ENCODE measurements around the gene MBNL3. TPM values are rescaled to one million over a fixed set of nuclear protein-coding genes. Genes with fewer than 3 reads are reported as not detected.

The MBNL3 gene
- total and polyA plus RNA-seq, 2 donors (not counting 3 experiments of a cell fraction or from before 2014, with no cell fraction given), result 1.8 to 5.6 TPM

DNA sequence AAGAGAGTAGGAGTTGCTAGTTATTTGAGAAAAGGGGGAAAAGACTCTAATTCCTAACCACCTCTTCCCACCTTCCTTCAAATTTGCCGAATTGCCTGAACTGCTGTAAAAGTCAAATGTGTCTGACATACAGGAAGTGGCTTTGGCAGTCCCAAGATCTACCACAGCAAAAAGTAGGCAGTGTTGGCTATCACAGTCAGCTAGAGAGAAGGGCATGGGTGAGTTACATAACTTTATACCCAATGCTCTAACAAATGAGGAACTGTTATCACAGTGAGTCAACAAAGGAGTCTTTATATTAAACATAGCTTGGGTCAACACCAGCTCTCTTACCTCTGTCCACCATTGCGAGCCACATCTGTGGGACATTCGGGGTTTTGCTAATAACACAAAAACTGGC lies 2.4 kb upstream of the MBNL3 start:
- CTCF ChIA-PET, result no interaction called here

More for the DNA sequence above, 2.4 kb upstream of the MBNL3 start:
- no peak overlapping the region for H3K4me2 ChIP-seq (ENCODE audit: insufficient read depth, low read length)
- H2AFZ ChIP-seq (ENCODE audit: low read depth, low read length), result no peak overlapping the region
- intact Hi-C loops (cut with micrococcal nuclease) (no loop called here), dilution Hi-C loops (cut with MboI; ENCODE audit: extremely low pct_ligation_motif_present, low sequenced_read_pairs) (no loop called here)
- H3K4me3 ChIP-seq (replicated peaks in 1 of 3; ENCODE audit: insufficient read depth in 1 of 3, low read depth in 1 of 3, low read length in 3 of 3), result no peak overlapping the region
- no peak overlapping the region for H3K27ac ChIP-seq (ENCODE audit: insufficient read depth, low read depth, low read length)
- POLR2A ChIA-PET, result no interaction called here
- FAIRE-seq (no peak), DNase-seq (ENCODE audit: low read depth, low spot score) (no peak)
- no TSS peak for BruUV-seq (replicated peaks)
- H3K27me3 ChIP-seq (ENCODE audit: control insufficient read depth in 2 of 2, insufficient read depth in 2 of 2, low read length in 2 of 2), result peaks cover 0 to 7% of the 10 kb centered on the region in 2 experiments
- no peaks in the 10 kb centered on the region for H4K20me1 ChIP-seq (replicated peaks; ENCODE audit: control insufficient read depth, extremely low read depth, insufficient read depth, low read length)
- no peaks in the 10 kb centered on the region for H3K9me1 ChIP-seq (replicated peaks; ENCODE audit: control insufficient read depth, extremely low read depth, insufficient read depth, low read length)
- no peak overlapping the region for H3K9ac ChIP-seq (replicated peaks; ENCODE audit: extremely low read depth, insufficient read depth, low read length)
- H3K79me2 ChIP-seq (ENCODE audit: control insufficient read depth, insufficient read depth, low read length), result no peaks in the 10 kb centered on the region
- TF ChIP-seq MYC (IDR thresholded peaks at IDR 0.05; ENCODE audit: low read depth, low read length) (no peak), FOS (IDR thresholded peaks at IDR 0.05; ENCODE audit: borderline replicate concordance, insufficient read depth, low read length) (no peak), POLR2AphosphoS5 (IDR thresholded peaks at IDR 0.05; ENCODE audit: insufficient read depth, low read depth, low read length) (no peak), JUN (IDR thresholded peaks at IDR 0.05; ENCODE audit: borderline replicate concordance, insufficient read depth, insufficient read length, low read depth) (no peak), GATA2 (IDR thresholded peaks at IDR 0.05; ENCODE audit: insufficient read depth, insufficient read length, low read depth, low read length) (no peak), EZH2 (IDR thresholded peaks at IDR 0.05; ENCODE audit: borderline replicate concordance, low read depth, low read length, severe bottlenecking) (no peak), POLR2A (IDR thresholded peaks at IDR 0.05; ENCODE audit: low read depth, low read length) (no peak)
- TF ChIP-seq, protein P1, sequence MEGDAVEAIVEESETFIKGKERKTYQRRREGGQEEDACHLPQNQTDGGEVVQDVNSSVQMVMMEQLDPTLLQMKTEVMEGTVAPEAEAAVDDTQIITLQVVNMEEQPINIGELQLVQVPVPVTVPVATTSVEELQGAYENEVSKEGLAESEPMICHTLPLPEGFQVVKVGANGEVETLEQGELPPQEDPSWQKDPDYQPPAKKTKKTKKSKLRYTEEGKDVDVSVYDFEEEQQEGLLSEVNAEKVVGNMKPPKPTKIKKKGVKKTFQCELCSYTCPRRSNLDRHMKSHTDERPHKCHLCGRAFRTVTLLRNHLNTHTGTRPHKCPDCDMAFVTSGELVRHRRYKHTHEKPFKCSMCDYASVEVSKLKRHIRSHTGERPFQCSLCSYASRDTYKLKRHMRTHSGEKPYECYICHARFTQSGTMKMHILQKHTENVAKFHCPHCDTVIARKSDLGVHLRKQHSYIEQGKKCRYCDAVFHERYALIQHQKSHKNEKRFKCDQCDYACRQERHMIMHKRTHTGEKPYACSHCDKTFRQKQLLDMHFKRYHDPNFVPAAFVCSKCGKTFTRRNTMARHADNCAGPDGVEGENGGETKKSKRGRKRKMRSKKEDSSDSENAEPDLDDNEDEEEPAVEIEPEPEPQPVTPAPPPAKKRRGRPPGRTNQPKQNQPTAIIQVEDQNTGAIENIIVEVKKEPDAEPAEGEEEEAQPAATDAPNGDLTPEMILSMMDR (IDR thresholded peaks at IDR 0.05; ENCODE audit: extremely low read depth in 1 of 2, insufficient read depth in 1 of 2, low read depth in 1 of 2, low read length in 2 of 2), result no peak
- TF ChIP-seq, protein P2, sequence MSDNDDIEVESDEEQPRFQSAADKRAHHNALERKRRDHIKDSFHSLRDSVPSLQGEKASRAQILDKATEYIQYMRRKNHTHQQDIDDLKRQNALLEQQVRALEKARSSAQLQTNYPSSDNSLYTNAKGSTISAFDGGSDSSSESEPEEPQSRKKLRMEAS (IDR thresholded peaks at IDR 0.05; ENCODE audit: insufficient read depth, insufficient read length), result no peak
- peaks cover 3% of the 10 kb centered on the region for H3K4me1 ChIP-seq (ENCODE audit: control insufficient read depth, extremely low read depth, insufficient read depth, low read length)
- no peaks in the 10 kb centered on the region for H3K36me3 ChIP-seq (ENCODE audit: control insufficient read depth in 2 of 2, extremely low read depth in 1 of 2, insufficient read depth in 2 of 2, low read length in 2 of 2)
- no peaks in the 10 kb centered on the region for H3K9me3 ChIP-seq (replicated peaks; ENCODE audit: control insufficient read depth, insufficient read depth, low read length)
